Activated CD8-positive, alpha-beta memory T cell treated with anti-CD3 and anti-CD28 coated beads, Interleukin-2, amount 50 U/mL, for 24 hours (primary cell): ENCODE results near the gene UNC5C.

Experiments used
- DNase-seq: peaks from one replicate; pipeline ENCODE4 v3.0.0-alpha.2; 2020; ENCODE audit errors: extremely low read depth

UNC5C gene

DNA sequence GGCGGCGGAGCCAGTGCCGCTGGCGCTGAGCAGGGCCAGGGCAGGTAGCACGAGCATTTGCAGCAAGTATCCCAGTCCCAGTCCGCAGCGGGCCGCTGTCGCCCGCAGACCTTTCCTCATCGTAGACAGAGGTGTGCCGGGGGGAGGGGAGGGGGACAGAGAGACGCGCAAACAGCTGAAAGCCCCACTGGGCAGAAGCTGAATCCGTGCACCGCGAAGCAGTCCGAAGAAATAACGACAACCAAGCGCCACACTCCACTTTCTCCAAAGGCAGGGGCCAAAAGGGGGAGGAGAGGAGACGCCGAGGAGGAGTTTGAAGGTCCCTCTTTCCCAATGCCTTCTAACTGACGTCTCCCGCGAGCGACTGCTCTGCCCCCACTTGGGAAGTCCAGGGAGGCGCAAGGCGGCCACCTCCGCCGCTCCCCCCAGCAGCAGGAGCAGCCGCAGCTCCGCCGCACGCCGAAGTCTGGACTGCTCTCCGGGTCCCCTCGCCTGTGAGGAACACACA is at the start of gene UNC5C:
TSS of gene UNC5C (minus strand) at position 236 of the 508 bp plus-strand sequence.
- no peak for DNase-seq

DNA sequence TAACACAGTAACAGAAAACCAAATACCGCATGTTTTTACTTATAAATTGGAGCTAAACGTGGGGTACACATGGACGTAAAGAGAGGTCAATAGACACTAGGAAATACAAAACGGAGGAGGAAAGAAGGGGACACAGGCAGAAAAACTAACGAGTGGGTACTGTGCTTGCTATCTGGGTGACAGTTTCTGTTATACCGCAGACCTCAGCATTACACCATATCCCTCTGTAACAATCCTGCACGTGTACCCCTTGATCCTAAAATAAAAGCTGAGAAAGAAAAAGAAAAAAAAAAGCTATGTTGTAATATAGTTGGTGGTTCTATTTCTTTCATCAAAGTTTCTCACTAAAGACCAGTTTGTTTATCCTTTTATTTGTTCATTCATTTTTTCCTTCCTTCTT is 47.9 kb upstream of the UNC5C start:
- no peak for DNase-seq

- DNase-seq = no peak
These were observed 45.9 kb upstream of the UNC5C start for GRCh38 chr4:95594629-95595028.

GRCh38 chr4:95594013-95594412 is 45.2 kb upstream of the UNC5C start:
- DNase-seq = no peak

- no peak for DNase-seq
These were observed 42.5 kb upstream of the UNC5C start for GRCh38 chr4:95591278-95591677.

DNA sequence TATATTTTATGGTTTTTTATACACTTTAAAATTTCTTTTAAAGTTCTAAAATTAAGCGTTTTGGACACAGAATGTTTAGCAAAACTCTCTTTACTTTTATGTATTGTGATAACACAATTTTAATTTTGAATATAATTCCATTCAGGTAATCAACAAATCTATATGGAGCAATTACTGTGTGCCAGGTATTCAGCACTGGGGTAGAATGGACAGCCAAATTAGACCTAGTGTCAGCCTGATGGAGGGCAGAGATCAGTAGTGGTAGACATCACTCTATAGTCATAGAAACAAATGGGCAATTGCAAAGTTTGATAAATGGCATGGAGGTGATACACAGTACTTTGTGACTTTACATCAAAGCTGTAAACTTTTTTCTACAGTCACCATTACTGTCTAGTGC is 41.8 kb upstream of the UNC5C start:
- DNase-seq = no peak

DNA sequence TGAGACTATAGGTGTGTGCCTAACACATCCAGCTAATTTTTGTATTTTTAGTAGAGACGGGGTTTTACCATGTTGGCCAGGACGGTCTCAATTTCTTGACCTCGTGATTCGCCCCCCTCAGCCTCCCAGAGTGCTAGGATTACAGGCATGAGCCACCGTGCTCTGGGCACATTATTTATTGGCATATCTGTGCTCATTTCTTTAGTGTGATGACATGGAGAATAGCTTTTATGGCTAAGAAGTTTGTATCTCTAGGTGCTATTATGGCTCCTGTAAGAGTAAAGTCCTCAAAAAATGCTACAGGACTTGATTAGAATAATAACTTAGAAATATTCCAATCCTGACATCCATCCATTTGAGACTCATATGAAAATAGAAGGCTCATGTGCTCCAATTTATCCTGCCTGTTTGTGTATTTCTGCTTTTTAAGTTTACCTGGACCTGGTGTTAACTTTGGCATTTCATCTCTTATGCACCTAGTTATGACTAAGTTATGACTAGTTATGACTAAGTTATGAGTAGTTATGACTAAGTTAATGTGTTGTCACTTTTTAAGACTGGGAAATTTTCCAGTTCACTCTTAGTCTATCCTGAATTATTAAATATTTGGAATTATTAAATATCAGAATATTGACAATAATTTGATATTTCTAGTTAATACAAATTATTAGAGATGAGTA is 36.4 kb upstream of the UNC5C start:
- no peak for DNase-seq

DNA sequence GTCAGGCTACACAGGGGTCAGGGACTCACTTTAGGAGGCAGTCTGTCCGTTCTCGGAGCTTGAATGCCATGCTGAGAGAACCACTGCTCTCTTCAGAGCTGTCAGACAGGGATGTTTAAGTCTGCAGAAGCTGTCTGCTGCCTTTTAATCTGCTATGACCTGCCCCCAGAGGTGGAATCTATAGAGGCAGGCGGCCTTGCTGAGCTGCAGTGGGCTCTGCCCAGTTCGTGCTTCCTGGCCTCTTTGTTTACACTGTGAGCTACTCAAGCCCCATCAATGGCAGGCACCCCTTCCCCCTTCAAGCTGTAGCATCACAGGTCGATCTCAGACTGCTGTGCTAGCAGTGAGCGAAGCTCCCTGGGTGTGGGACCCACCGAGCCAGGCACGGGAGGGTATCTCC is 31.5 kb upstream of the UNC5C start:
- DNase-seq = no peak

DNA sequence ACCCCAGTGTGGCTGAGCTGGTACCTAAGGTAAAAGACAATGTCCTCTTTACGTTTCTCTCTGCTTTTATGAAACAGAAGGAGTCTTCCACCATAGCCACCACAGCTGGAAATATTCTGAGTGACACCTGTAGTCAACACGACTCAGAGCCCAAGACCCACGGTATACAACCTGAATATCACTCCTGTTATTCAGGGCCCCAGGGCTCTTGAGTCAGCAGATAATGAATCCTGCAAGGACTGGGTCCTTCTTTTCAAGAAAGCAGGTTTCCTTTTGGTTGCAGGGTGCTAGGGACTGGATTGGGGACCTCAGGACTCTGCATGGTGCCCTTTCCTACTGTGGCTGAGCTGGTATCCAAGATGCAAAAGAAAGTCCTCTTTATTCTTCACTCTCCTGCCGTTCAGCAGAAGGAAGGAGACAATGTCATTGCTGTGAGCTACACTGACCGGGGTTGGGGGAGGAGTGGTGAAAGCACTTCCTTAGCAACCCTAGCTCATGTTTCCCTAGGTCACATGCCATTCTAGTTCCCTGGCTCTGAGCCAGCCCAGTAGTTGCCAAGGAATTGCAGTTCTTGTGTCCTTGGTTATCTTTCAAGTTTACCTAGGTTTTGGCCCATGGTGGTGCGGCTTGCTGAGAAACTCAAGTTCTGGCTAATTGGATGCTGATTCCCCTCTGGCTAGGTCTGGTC is 23.7 kb upstream of the UNC5C start:
- DNase-seq = no peak

- DNase-seq = no peak
These were observed 22.8 kb upstream of the UNC5C start for GRCh38 chr4:95571577-95571976.

GRCh38 chr4:95563638-95564337 is 15.0 kb upstream of the UNC5C start:
- no peak for DNase-seq

GRCh38 chr4:95560774-95561173 is 12.0 kb upstream of the UNC5C start:
- no peak for DNase-seq

GRCh38 chr4:95556207-95556859 is 7.6 kb upstream of the UNC5C start:
- no peak for DNase-seq

- no peak for DNase-seq
These were observed 4.3 kb upstream of the UNC5C start for GRCh38 chr4:95552942-95553550.

- DNase-seq = no peak
These were observed 2.9 kb upstream of the UNC5C start for GRCh38 chr4:95551653-95552052.

DNA sequence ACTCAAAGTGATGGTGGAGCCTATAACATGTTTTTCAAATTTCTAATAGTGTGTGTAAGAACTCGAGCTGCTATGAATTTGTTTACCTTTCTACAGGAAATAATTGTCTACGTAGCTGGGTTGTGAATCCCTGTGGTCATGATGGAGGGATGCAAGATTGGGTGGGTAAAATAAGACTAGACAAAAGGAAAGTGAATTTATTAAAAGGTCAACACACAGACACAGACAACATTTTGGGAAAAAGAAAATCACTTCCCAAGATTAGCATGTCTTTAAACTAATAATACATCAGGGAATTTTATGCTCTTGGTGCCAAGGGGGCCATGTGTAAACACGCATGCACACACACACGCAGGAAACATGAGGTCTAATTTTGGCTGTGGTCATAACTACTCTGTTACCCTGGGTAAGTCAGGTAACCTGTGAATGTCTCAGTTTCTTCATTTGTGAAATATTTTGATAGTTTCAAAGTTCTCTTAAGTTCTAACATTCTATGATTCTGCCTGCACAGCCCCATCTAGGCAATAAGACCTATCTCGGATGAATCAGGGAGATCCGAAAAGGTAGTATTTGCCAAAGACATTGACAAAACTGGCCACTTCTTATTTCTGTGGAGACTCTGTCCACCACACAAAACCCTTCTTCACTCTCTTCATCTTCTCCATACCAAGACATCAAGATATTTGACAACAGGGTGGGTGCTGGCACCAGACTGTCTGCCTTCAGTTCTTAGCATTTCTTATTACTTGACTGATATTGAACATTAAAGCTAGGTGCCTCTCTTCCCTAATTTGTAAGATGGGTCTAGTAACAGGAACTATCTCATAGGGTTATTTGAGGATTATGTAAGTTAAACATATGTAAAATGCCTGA is 1.6 kb upstream of the UNC5C start:
- DNase-seq = no peak

- DNase-seq = no peak
These were observed 707 bp upstream of the UNC5C start for GRCh38 chr4:95549246-95550114.

DNA sequence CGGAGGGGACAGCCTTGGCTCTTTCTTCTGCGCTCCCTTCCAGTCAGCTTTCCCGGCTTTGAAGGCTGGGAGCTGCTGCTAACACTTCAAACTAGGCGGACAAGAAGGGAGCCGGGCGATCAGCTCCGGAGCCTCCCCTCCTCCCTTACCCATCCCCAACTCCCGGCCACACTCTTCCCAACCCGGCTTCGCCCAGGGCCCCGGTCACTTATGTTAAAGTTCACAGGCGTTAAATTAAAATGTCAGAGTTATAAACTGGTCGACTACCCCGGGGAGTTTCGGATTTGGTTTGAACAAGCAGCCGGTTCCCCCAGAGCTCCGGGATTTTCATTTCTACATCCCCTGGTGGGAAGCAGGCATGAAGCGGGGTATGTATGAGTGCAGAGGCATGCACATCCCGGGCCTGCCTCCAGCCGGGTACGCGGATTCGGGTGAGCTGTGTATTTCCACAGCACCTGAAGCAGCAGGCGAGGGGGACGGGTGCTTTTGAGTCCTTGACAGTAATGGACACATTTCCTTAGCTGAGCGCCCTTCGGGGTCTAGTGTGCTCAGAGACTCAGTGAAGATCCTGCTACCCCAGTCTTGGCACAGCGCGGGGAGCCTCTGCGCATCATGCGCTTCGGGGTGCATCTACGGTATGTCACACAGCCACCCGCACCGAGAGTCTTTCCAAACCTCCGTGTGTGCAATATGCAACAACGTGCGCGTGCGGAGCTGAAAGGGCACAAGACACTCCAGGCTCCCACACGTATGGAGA is 880 bp downstream of the UNC5C start:
- DNase-seq = no peak
